Transverse colon (tissue), 4 donors: Measurements from ENCODE around the gene USP22. TPM values are rescaled to one million over a fixed set of nuclear protein-coding genes. Genes with fewer than 3 reads are reported as not detected.

Experiments
- DNase-seq: peaks from one replicate; pipeline ENCODE4 v3.0.0-alpha.2; 2019
- H3K27ac ChIP-seq, 4 donors: fragments of 200-600 bp; sonication (generic); 2 replicates each; pipeline ENCODE4 v1.5.1; 2016 to 2018; ENCODE audit warnings: inconsistent platforms in 4 of 4
- H3K27me3 ChIP-seq: fragments of 200-600 bp; sonication (generic); 2 replicates; pipeline ENCODE4 v1.5.1; 2017; ENCODE audit warnings: inconsistent platforms
- H3K36me3 ChIP-seq, 4 donors: fragments of 200-600 bp; sonication (generic); 2 replicates each; pipeline ENCODE4 v1.5.1; 2017 to 2019; ENCODE audit warnings: inconsistent platforms in 4 of 4
- H3K4me1 ChIP-seq, 4 donors: fragments of 200-600 bp; sonication (generic); 2 replicates each; pipeline ENCODE4 v1.5.1; 2017 to 2020; ENCODE audit warnings: inconsistent platforms in 4 of 4
- H3K4me3 ChIP-seq, 4 donors: fragments of 200-600 bp; sonication (generic); 1 replicate in 1 of 4; 2 replicates in 3 of 4; pipeline versions ENCODE4 v1.5.1 to v1.6.1; 2017 to 2019; ENCODE audit warnings: inconsistent platforms in 4 of 4
- H3K9me3 ChIP-seq, 2 donors: fragments of 200-600 bp; sonication (generic); 2 replicates each; pipeline ENCODE4 v1.5.1; 2017 to 2019; ENCODE audit warnings: inconsistent platforms in 2 of 2
- EP300 ChIP-seq: sonication (generic); formaldehyde crosslinking; IDR thresholded peaks from one replicate; pipeline ENCODE4 v1.6.1; 2017; ENCODE audit warnings: antibody characterized with exemption, low read depth
- POLR2A ChIP-seq: fragments of 450-650 bp; IDR thresholded peaks from one replicate; pipeline ENCODE4 v1.6.1; 2016; ENCODE audit warnings: antibody characterized with exemption, mild to moderate bottlenecking, moderate library complexity
- POLR2AphosphoS5 ChIP-seq, 3 donors: sonication (generic); formaldehyde crosslinking; IDR thresholded peaks; one replicate each; pipeline ENCODE4 v1.6.1; 2016; ENCODE audit warnings: antibody characterized with exemption in 3 of 3
- WGBS, 2 donors: methylation state at CpG; one replicate each; pipeline ENCODE4 v1.1.5; 2018; ENCODE audit warnings: low coverage in 1 of 2; 5-methylcytosine and 5-hydroxymethylcytosine counted together
- in situ Hi-C, 4 donors: fragments of 200-750 bp; cut with MboI; loops; one replicate each; pipeline versions ENCODE4 v1.15.0 to v1.15.1; 2017; ENCODE audit warnings: low sequenced_read_pairs in 3 of 4, low pct_ligation_motif_present in 1 of 4, low pct_unique_long_range_greater_than_20kb in 1 of 4
- intact Hi-C: fragments of 100-400 bp; cut with DNase I; formaldehyde crosslinking; loops from one replicate; pipeline ENCODE4 v1.15.1; 2023; ENCODE audit warnings: low total_unique reads
- total RNA-seq, 4 donors: library from RNA; depleted of rRNA; stranded (reverse); fragments of >200 nt; gene quantifications; one replicate each; pipeline ENCODE4 v1.1.0, GENCODE V29; 2016
- TF ChIP-seq, protein P1 (sequence below), 5 experiments: fragments of 200-600 bp in 3 of 5; fragments of 450-650 bp in 2 of 5; sonication (generic) in 3 of 5; IDR thresholded peaks; 1 replicate in 2 of 5; 2 replicates in 3 of 5; pipeline ENCODE4 v1.5.1; 2016 to 2017; ENCODE audit warnings: antibody characterized with exemption in 5 of 5, inconsistent platforms in 3 of 5, mild to moderate bottlenecking in 2 of 5, moderate library complexity in 1 of 5

The USP22 gene
- total RNA-seq, 4 donors from 2014 or later: 95.5 to 123 (median 108) TPM

DNA sequence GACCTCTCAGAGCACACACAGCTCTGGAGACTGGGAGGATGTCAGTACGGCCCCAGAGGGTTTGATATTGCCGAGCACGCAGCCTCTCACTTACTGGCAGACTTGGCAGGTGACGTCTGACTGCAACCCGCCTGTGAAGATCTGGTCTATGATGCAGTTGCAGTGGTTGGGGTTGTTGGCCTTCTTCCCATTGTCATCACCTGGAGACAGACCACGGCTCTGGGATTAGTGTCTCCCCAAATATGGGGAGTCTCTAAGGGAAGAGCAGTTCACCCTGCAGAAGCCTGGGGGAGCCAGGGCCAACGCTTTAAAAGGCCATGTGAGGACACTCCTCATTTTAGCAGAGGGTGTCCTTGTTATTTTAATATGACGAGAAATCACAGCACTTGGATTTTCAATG, 30.1 kb downstream of the USP22 start:
- in situ Hi-C loops (no loop called here), intact Hi-C loops (no loop called here)
- no peaks in the 10 kb centered on the region for H3K9me3 ChIP-seq
- TF ChIP-seq, protein P1, sequence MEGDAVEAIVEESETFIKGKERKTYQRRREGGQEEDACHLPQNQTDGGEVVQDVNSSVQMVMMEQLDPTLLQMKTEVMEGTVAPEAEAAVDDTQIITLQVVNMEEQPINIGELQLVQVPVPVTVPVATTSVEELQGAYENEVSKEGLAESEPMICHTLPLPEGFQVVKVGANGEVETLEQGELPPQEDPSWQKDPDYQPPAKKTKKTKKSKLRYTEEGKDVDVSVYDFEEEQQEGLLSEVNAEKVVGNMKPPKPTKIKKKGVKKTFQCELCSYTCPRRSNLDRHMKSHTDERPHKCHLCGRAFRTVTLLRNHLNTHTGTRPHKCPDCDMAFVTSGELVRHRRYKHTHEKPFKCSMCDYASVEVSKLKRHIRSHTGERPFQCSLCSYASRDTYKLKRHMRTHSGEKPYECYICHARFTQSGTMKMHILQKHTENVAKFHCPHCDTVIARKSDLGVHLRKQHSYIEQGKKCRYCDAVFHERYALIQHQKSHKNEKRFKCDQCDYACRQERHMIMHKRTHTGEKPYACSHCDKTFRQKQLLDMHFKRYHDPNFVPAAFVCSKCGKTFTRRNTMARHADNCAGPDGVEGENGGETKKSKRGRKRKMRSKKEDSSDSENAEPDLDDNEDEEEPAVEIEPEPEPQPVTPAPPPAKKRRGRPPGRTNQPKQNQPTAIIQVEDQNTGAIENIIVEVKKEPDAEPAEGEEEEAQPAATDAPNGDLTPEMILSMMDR (IDR thresholded peaks at IDR 0.05): no peak
- TF ChIP-seq POLR2AphosphoS5 (IDR thresholded peaks at IDR 0.05) (no peak), POLR2A (no peak), EP300 (no peak)
- H3K4me3 ChIP-seq: no peak overlapping the region
- no peaks in the 10 kb centered on the region for H3K4me1 ChIP-seq
- peak overlapping the region in 1 of 4 donors; percentile 31 for H3K27ac ChIP-seq
- 79% methylated on average over 8 of the region's 8 CpGs; no CpG with 5 or more reads in 1 of the 2 donors for whole genome bisulfite sequencing, 2 donors
- peaks cover 0 to 87% (median 40%) of the 10 kb centered on the region in 4 donors for H3K36me3 ChIP-seq
- no peak for DNase-seq
- no peaks in the 10 kb centered on the region for H3K27me3 ChIP-seq

DNA sequence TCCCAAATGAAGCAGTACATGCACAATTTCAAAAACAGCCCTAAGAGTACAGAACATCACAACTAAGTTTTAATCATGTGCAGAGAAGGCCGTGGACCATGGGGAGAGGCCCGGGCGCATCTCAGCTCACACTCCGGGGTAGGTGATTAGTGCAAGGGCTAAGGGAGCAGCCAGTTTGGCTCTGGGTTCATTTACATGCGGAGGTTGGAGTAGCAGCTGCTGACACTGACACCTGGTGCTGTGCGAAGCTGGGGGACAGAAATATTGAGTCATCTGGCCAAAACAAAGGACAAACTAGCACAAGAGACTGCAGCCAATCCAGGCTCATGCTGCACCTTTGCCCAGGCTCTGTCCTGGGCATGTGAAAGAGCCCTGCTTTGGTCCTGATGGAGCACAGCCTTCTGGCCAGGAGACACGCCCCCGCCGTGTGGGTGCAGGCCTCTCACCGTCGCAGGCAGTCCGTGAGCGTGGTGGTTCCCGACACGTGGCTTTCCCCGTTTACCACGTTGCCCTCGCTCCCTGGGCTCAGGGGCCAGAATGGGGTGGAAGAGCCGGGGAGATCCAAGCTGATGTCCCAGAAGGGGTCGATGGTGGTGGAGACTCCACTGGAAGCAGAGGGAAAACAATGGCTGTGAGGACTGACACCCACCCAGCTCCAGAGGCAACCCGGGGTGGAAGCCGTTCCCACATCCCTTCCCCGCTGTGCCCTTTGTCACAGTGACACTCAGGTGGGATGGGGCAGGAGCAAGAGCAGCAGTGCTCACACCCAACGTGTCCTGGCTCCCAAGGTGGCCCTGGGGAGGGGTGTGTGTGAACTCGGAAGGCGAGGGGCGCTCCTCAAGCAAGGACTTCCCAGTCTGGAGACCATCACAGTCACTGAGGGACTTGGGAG, 31.9 kb downstream of the USP22 start:
- no peaks in the 10 kb centered on the region for H3K27me3 ChIP-seq
- in situ Hi-C loops: no loop called here
- intact Hi-C loops: no loop called here
- peaks cover 0 to 88% (median 37%) of the 10 kb centered on the region in 4 donors for H3K36me3 ChIP-seq
- DNase-seq: no peak
- no peaks in the 10 kb centered on the region for H3K9me3 ChIP-seq
- no peaks in the 10 kb centered on the region for H3K4me1 ChIP-seq
- no peak overlapping the region for H3K27ac ChIP-seq
- WGBS, 2 donors: 77 to 89% methylated on average over 4 to 26 of the region's 27 CpGs
- H3K4me3 ChIP-seq: no peak overlapping the region
- TF ChIP-seq EP300: no peak
- TF ChIP-seq, protein P1 (IDR thresholded peaks at IDR 0.05): no peak
- no peak for TF ChIP-seq POLR2A

DNA sequence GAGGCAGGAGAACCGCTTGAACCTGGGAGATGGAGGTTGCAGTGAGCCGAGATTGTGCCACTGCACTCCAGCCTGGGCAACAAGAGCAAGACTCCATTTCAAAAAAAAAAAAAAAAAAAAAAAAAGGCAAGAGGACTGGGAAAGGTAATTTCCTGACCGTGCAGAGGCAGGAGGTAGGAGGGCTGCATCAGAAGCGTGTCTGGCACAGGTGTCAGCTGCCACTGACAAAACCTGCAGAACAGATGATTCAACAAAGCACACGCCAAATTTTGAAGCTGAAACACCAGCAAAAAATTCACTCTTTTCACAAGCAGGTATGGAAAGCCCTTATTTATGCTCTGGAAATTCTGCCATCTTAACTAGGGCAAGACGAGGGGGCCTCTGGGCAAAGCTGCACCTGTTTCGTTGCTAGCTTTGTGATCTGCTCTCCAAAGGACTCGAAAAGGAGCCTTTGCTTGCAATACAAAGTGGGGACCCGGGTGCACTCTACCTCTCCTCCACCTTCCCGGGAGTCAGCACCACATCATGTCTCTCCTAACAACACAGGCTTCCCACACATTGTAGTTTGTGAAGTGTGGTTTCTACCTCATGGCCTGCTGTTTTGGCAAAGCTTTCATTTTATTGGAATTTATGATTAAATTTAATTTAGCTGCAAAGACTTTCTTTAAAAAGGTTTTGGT, 33.7 kb downstream of the USP22 start:
- no peak overlapping the region for H3K4me3 ChIP-seq
- H3K27me3 ChIP-seq: no peaks in the 10 kb centered on the region
- intact Hi-C loops (no loop called here), in situ Hi-C loops (no loop called here)
- no peak overlapping the region for H3K27ac ChIP-seq
- H3K9me3 ChIP-seq: no peaks in the 10 kb centered on the region
- H3K4me1 ChIP-seq: no peaks in the 10 kb centered on the region
- DNase-seq: no peak
- no peak for TF ChIP-seq EP300
- no peak for TF ChIP-seq POLR2AphosphoS5 (IDR thresholded peaks at IDR 0.05)
- TF ChIP-seq POLR2A: no peak
- WGBS, 2 donors: 79 to 89% methylated on average over 5 to 10 of the region's 10 CpGs
- peaks cover 0 to 88% (median 33%) of the 10 kb centered on the region in 4 donors for H3K36me3 ChIP-seq

DNA sequence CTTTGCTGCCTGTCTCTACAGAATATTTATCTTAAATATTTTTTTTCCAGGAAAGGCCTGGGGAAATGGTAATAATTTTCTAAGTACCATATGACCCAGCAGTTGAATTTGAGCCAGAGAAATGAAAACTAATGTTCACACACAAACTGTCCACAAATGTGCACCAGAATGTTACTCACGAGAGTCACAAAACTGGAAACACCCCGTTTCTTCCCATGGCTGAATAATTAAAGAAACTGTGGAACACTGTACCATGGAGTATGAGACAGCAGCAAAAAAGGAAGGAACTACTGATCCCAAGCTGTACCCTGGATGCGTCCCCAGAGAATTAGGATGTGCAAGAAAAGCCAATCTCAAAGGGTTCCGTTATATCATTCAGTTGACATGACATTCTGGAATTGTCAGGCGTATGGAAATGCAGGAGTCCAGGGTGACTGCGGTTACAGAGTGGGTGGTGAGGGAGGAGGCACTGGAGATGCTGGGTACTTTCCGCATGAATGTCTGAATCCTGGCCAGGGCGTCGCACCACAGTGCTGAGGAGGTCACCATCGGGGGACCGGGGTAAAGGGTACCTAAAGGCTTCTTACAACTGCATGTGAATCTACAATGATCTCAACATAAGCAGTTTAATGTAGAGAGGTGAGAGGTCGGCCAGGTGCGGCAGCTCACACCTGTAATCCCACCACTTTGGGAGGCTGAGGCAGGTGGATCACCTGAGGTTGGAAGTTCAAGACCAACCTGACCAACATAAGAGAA, 34.5 kb downstream of the USP22 start:
- Histone ChIP-seq H3K4me3 (no peak overlapping the region), H3K36me3 (peaks cover 0 to 93% (median 37%) of the 10 kb centered on the region in 4 donors), H3K27me3 (no peaks in the 10 kb centered on the region), H3K4me1 (no peaks in the 10 kb centered on the region), H3K27ac (no peak overlapping the region), H3K9me3 (no peaks in the 10 kb centered on the region)
- in situ Hi-C loops (no loop called here), intact Hi-C loops (no loop called here)
- no peak for DNase-seq
- 87 to 90% methylated on average over 10 to 13 of the region's 13 CpGs for WGBS, 2 donors
- TF ChIP-seq POLR2AphosphoS5 (IDR thresholded peaks at IDR 0.05) (no peak), EP300 (no peak), POLR2A (no peak)
- TF ChIP-seq, protein P1 (IDR thresholded peaks at IDR 0.05): no peak
